ENCODE data around the gene DUSP1.

DUSP1 gene

DNA sequence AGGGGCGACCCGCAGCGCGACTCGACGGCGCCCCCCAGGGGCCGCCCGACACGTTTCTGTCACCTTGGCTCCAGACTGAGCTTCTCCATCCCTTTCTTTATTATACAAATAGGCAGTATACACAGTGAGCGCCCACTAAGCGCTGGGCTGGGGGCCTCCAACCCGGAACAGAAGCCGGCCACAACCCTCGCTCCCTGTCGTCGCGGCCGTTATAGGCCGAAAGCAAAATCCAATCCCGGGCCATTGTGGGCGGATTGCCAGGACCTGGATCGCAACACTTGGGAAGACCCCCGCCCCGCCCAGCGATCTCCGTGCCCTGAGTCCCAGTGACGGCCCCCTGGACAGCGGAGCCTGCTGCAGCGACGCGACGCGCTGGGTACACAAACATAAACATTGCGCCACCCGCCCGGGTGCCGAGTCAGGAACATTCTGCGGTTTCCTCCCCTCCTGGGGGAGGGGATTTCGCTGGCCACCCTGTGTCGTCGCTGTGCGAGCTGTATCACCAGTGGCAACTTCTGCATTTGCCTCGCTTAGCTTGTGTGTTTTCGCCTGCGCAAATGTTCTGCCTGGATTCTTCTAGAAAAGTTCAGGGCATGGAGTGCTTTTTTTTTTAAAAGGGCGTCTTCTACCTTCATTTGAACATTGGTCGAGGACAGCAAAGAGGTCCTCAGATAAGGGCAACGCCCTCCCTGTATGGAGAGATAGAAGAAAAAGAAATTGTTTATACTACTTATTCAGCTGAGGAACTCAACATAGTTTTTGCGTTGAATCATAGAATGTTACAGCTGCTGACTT is 1.3 kb upstream of the DUSP1 start:
- DNase-seq (ENCODE audit: low spot score): peak; percentile 83
- in situ Hi-C loops (cut with MboI; ENCODE audit: low sequenced_read_pairs, unreplicated experiment): no loop called here
- TF ChIP-seq, protein P1, sequence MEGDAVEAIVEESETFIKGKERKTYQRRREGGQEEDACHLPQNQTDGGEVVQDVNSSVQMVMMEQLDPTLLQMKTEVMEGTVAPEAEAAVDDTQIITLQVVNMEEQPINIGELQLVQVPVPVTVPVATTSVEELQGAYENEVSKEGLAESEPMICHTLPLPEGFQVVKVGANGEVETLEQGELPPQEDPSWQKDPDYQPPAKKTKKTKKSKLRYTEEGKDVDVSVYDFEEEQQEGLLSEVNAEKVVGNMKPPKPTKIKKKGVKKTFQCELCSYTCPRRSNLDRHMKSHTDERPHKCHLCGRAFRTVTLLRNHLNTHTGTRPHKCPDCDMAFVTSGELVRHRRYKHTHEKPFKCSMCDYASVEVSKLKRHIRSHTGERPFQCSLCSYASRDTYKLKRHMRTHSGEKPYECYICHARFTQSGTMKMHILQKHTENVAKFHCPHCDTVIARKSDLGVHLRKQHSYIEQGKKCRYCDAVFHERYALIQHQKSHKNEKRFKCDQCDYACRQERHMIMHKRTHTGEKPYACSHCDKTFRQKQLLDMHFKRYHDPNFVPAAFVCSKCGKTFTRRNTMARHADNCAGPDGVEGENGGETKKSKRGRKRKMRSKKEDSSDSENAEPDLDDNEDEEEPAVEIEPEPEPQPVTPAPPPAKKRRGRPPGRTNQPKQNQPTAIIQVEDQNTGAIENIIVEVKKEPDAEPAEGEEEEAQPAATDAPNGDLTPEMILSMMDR (IDR thresholded peaks at IDR 0.05; ENCODE audit: borderline replicate concordance, control extremely low read depth, extremely low read depth, insufficient read depth, missing control alignments): peak; percentile 78

DNA sequence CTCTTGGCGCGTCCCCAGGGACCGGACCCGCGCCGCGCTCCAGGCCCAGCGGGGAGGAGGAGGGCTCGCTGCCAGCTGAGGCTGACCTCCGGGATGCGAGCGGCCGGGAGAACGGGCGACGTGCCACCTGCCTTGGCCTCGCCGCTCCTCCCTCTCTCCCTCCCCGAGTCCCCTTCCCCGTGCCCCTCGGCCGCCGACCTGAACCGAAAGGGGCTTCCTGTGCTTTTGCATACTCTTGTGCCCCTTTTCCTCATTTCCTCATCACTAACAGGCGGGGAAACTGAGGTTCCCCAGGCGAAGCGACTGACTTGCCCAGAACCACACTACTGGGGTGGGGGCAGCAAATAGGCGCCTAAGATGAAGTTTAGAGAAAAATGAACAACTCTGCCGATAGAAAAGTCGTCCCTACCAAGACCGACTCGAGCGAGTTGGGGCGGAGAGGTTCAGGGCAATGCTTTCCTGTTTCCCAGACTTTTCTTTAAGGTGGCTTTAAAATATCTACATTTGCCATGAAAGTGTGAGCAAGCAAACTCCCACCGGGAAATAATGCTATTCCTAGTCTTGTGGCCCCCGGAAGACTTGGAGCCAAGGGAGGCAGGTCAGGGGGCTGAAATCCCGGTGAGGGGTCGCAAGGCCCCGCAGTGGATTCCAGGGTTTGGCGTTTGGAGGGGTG is 580 bp upstream of the DUSP1 start:
- no peak for DNase-seq (ENCODE audit: low spot score)
- TF ChIP-seq, protein P1 (IDR thresholded peaks at IDR 0.05; ENCODE audit: borderline replicate concordance, control extremely low read depth, extremely low read depth, insufficient read depth, missing control alignments): no peak
- in situ Hi-C loops (cut with MboI; ENCODE audit: low sequenced_read_pairs, unreplicated experiment): no loop called here

DNA sequence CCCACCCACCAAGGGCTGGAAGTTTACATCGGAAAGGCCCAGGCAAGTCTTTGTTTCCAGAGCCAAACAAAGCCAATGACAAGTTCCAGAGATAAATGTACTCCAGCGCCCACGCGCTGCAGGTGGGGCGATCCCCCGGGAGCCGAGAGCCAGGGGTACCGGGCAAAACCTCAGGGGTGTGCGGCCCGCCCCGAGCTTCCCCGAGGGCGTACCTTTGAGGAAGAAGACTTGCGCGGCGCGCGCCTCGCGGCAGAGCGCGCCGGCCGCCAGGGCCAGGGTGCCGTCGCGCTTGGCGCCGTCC is 671 bp downstream of the DUSP1 start:
- in situ Hi-C loops (cut with MboI; ENCODE audit: low sequenced_read_pairs, unreplicated experiment): no loop called here
- no peak for DNase-seq (ENCODE audit: low spot score)
- TF ChIP-seq, protein P1 (IDR thresholded peaks at IDR 0.05; ENCODE audit: borderline replicate concordance, control extremely low read depth, extremely low read depth, insufficient read depth, missing control alignments): no peak

DNA sequence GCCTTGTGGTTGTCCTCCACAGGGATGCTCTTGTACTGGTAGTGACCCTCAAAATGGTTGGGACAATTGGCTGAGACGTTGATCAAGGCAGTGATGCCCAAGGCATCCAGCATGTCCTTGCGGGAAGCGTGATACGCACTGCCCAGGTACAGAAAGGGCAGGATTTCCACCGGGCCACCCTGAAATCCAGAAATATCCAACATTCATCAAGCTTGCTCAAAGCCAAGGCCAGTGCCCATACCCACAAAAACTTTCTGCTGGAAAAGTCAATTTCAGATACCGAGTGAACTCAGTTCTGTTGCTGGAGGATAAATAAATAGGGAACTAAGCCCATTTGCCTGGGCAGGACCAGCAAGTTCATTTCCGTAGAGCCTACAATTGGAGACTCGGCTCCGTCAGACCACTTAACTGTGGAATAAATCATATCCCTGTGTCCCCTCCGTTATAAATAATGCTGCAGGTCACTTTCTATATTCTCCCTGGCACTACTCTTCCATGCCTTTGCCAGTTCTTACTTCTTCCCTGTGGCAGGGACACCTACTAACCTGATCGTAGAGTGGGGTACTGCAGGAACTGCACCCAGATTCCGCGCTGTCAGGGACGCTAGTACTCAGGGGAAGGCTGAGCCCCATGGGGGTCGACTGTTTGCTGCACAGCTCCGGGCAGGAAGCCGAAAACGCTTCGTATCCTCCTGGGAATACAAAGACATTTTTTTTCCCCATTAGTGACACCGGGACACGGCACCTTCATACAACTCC is 1.2 kb downstream of the DUSP1 start:
- in situ Hi-C loops (cut with MboI; ENCODE audit: low sequenced_read_pairs, unreplicated experiment): no loop called here

DNA sequence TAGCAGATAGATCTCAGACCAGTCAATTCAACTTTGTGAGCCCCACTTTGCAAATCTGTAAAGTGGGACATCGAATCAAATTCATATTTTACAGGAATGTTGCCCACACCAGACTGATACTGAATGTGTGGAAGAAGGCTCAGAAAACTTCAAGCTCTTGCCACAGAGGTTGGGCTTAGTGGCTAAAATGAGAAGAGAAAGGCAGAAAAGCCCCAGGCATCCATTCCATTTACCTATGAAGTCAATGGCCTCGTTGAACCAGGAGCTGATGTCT is 1.7 kb downstream of the DUSP1 start:
- TF ChIP-seq, protein P1 (IDR thresholded peaks at IDR 0.05; ENCODE audit: borderline replicate concordance, control extremely low read depth, extremely low read depth, insufficient read depth, missing control alignments): no peak
- in situ Hi-C loops (cut with MboI; ENCODE audit: low sequenced_read_pairs, unreplicated experiment): no loop called here
- DNase-seq (ENCODE audit: low spot score): no peak

More for the DNA sequence above, 1.2 kb downstream of the DUSP1 start:
- DNase-seq (ENCODE audit: low spot score): peak; percentile 29
- TF ChIP-seq, protein P1 (IDR thresholded peaks at IDR 0.05; ENCODE audit: borderline replicate concordance, control extremely low read depth, extremely low read depth, insufficient read depth, missing control alignments): no peak

DNA sequence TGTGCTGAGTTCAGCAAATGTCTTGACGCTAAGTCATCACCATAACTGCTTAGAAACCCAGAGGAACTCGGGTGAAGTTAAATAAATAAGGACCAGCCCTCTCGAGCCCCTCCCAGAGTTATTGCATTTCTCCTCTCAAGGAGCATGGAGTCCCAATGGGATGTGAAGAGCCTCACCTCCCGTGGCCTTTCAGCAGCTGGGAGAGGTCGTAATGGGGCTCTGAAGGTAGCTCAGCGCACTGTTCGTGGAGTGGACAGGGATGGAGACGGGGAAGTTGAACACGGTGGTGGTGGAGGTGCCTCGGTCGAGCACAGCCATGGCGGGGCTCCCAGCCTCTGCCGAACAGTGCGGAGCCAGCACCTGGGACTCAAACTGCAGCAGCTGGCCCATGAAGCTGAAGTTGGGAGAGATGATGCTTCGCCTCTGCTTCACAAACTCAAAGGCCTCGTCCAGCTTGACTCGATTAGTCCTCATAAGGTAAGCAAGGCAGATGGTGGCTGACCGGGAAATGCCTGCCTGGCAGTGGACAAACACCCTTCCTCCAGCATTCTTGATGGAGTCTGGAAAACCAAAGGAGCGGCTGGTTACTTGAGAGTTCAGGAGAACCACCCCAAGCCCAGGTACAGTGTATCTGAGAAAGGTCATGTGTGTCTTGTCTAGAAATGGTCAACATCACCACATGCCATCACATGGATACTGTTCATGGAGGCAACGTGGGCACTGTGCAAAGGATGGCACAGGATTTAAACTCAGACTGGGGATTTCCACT is 2.2 kb downstream of the DUSP1 start:
- in situ Hi-C loops (cut with MboI; ENCODE audit: low sequenced_read_pairs, unreplicated experiment): no loop called here
- TF ChIP-seq, protein P1 (IDR thresholded peaks at IDR 0.05; ENCODE audit: borderline replicate concordance, control extremely low read depth, extremely low read depth, insufficient read depth, missing control alignments): no peak
- no peak for DNase-seq (ENCODE audit: low spot score)

Data from GM13976 (cell line).